HEK293 (cell line): Measurements from ENCODE around the gene HNRNPH2.
A peak's percentile ranks its signal among the peaks of the same experiment; 100 is the strongest.

ENCODE experiments used
- CTCF ChIA-PET: fragments of 350-600 bp; formaldehyde crosslinking; extraction: SDS; loops from one replicate; lab custom pipeline; 2021; ENCODE audit warnings: antibody characterized with exemption; lab: Yijun Ruan, JAX
- POLR2A ChIA-PET: fragments of 300-600 bp; formaldehyde crosslinking; extraction: SDS; loops from one replicate; lab custom pipeline; 2020; ENCODE audit warnings: antibody characterized with exemption, inconsistent platforms; lab: Yijun Ruan, JAX
- H3K27ac ChIP-seq: fragments of 200-500 bp; sonication (Bioruptor generic); 2 replicates; pipeline ENCODE4 v1.5.1; 2014; ENCODE audit warnings: low read depth, low read length, control low read depth, inconsistent platforms; ENCODE audit errors: extremely low read depth
- H3K36me3 ChIP-seq, 2 experiments: fragments of 200-500 bp in 1 of 2; sonication (Bioruptor generic) in 1 of 2; 1 replicate in 1 of 2; 2 replicates in 1 of 2; pipeline ENCODE4 v1.5.1; 2014 to 2017; ENCODE audit warnings: inconsistent platforms in 2 of 2, low read length in 2 of 2; ENCODE audit not compliant: control insufficient read depth in 2 of 2, insufficient read depth in 1 of 2
- H3K4me1 ChIP-seq: fragments of 200-500 bp; sonication (Bioruptor generic); 2 replicates; pipeline ENCODE4 v1.5.1; 2014; ENCODE audit warnings: mild to moderate bottlenecking, low read length, inconsistent platforms; ENCODE audit not compliant: control insufficient read depth, insufficient read depth
- H3K4me3 ChIP-seq: 2 replicates; pipeline ENCODE4 v1.5.1; 2011; ENCODE audit warnings: low read depth, mild to moderate bottlenecking, control low read depth, low read length, moderate library complexity
- H3K9me3 ChIP-seq: fragments of 200-500 bp; sonication (Bioruptor generic); 2 replicates; pipeline ENCODE4 v1.5.1; 2014; ENCODE audit warnings: low read depth, low read length, inconsistent platforms; ENCODE audit not compliant: control insufficient read depth, insufficient read depth
- CTCF ChIP-seq: fragments of 450-650 bp; formaldehyde crosslinking; IDR thresholded peaks from 2 replicates; pipeline ENCODE4 v1.5.1; 2016; ENCODE audit warnings: missing biosample characterization, missing genetic modification characterization
- GLI4 ChIP-seq: fragments of 450-650 bp; formaldehyde crosslinking; IDR thresholded peaks from 2 replicates; pipeline ENCODE4 v1.5.1; 2016; ENCODE audit warnings: missing biosample characterization, missing genetic modification characterization
- KLF1 ChIP-seq: fragments of 450-650 bp; formaldehyde crosslinking; IDR thresholded peaks from 2 replicates; pipeline ENCODE4 v1.5.1; 2016; ENCODE audit warnings: missing biosample characterization, missing genetic modification characterization
- MZF1 ChIP-seq: fragments of 450-650 bp; formaldehyde crosslinking; IDR thresholded peaks from 2 replicates; pipeline ENCODE4 v1.5.1; 2017; ENCODE audit warnings: missing biosample characterization, missing genetic modification characterization, borderline replicate concordance
- PRDM1 ChIP-seq: fragments of 450-650 bp; formaldehyde crosslinking; IDR thresholded peaks from 2 replicates; pipeline ENCODE4; 2016; ENCODE audit warnings: missing biosample characterization, missing genetic modification characterization
- SP2 ChIP-seq: fragments of 450-650 bp; formaldehyde crosslinking; IDR thresholded peaks from 2 replicates; pipeline ENCODE4 v1.5.1; 2016; ENCODE audit warnings: missing biosample characterization, missing genetic modification characterization
- ZBTB48 ChIP-seq: fragments of 450-650 bp; formaldehyde crosslinking; IDR thresholded peaks from 2 replicates; pipeline ENCODE4 v1.5.1; 2016; ENCODE audit warnings: missing biosample characterization, missing genetic modification characterization
- ZIC2 ChIP-seq: fragments of 450-650 bp; formaldehyde crosslinking; IDR thresholded peaks from 2 replicates; pipeline ENCODE4 v1.5.1; 2016; ENCODE audit warnings: missing biosample characterization, missing genetic modification characterization
- ZNF146 ChIP-seq: fragments of 450-650 bp; formaldehyde crosslinking; IDR thresholded peaks from 2 replicates; pipeline ENCODE4 v1.5.1; 2016; ENCODE audit warnings: missing biosample characterization, missing genetic modification characterization
- ZNF174 ChIP-seq: fragments of 450-650 bp; formaldehyde crosslinking; IDR thresholded peaks from 2 replicates; pipeline ENCODE4 v1.5.0; 2017; ENCODE audit warnings: missing biosample characterization, mild to moderate bottlenecking, missing genetic modification characterization
- ZNF184 ChIP-seq: fragments of 450-650 bp; IDR thresholded peaks from 2 replicates; pipeline ENCODE4 v1.5.1; 2018; ENCODE audit warnings: missing biosample characterization, mild to moderate bottlenecking, missing genetic modification characterization
- ZNF335 ChIP-seq: fragments of 450-650 bp; formaldehyde crosslinking; conservative IDR thresholded peaks from 2 replicates; pipeline ENCODE4 v1.5.1; 2016; ENCODE audit warnings: missing biosample characterization, missing genetic modification characterization
- ZNF341 ChIP-seq: fragments of 450-650 bp; formaldehyde crosslinking; IDR thresholded peaks from 2 replicates; pipeline ENCODE4; 2016; ENCODE audit warnings: low read depth, missing biosample characterization, missing genetic modification characterization
- ZNF366 ChIP-seq: fragments of 450-650 bp; formaldehyde crosslinking; conservative IDR thresholded peaks from 2 replicates; pipeline ENCODE4 v1.5.1; 2016; ENCODE audit warnings: missing biosample characterization, missing genetic modification characterization
- ZNF596 ChIP-seq: fragments of 450-650 bp; IDR thresholded peaks from 2 replicates; pipeline ENCODE4 v1.5.0; 2018; ENCODE audit warnings: missing biosample characterization, mild to moderate bottlenecking, missing genetic modification characterization, moderate library complexity
- ZNF623 ChIP-seq: fragments of 450-650 bp; formaldehyde crosslinking; IDR thresholded peaks from 2 replicates; pipeline ENCODE4 v1.5.1; 2016; ENCODE audit warnings: missing biosample characterization, missing genetic modification characterization
- ZNF639 ChIP-seq: fragments of 450-650 bp; formaldehyde crosslinking; IDR thresholded peaks from 2 replicates; pipeline ENCODE4 v1.5.1; 2016; ENCODE audit warnings: missing biosample characterization, missing genetic modification characterization
- TF ChIP-seq, protein P1 (sequence below): fragments of 450-650 bp; formaldehyde crosslinking; IDR thresholded peaks from 2 replicates; pipeline ENCODE4 v1.5.1; 2016; ENCODE audit warnings: missing biosample characterization, missing genetic modification characterization
- TF ChIP-seq, protein P2 (sequence below): fragments of 450-650 bp; formaldehyde crosslinking; IDR thresholded peaks from 2 replicates; pipeline ENCODE4 v1.5.1; 2016; ENCODE audit warnings: missing biosample characterization, missing genetic modification characterization

HNRNPH2 gene

DNA sequence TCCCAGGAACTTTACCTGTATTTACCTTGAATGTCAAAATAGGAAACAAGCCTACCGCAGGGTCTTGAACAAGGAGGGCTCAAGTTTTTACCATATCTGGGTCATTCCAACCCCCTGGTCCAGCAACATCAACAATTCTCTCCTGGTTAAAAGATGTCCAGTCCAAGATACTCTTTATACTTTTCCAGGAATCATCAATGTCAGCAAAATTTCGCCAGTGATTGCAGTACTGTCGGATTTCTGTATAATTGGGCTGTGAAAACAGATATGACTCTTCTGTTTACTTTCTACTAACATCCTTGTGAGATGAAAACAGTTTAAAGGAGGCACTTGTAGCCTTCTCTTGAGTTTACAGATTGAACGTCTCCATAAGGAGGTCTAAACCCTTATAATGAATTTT, 9.3 kb upstream of the HNRNPH2 start:
- CTCF ChIA-PET: interaction anchor here (1.0 kb wide), 1 partner anchor 16 kb away, joined by 3 read pairs; no protein-coding TSS in a partner anchor
- TF ChIP-seq ZNF639 (no peak), MZF1 (no peak), ZNF184 (tag by site-specific recombination) (no peak), ZNF146 (tag by site-specific recombination) (no peak), ZNF335 (tag by site-specific recombination) (no peak)
- peaks cover 68 to 73% of the 10 kb centered on the region in 2 experiments for H3K36me3 ChIP-seq

DNA sequence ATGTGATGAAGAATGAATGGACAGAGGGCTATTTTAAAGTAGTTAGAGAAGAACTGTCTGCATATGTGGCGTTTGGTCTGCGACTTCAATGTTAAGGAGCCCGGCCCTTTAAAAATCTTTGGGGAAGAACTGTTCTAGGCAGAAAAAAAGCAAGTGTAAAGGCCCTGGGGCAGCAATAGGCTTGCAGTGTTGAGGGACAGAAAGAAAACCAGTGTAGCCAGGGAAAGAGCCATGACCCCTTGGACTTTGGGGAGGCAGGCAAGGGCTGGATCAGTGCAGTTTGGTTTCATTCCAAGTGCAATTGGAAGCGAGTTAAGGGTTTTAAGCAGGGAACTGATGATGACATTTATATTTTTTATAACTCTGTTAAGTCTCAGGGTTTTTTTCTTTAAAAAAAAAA, 8.2 kb upstream of the HNRNPH2 start:
- no peak overlapping the region for H3K27ac ChIP-seq
- H3K9me3 ChIP-seq: no peaks in the 10 kb centered on the region
- ChIA-PET CTCF (no interaction called here), POLR2A (interaction anchor here (1.0 to 7.9 kb wide), 2 partner anchors 9 to 72 kb away, joined by 3 to 40 read pairs; partner anchors contain the start of gene RPL36A)
- no peak overlapping the region for H3K4me3 ChIP-seq
- H3K4me1 ChIP-seq: no peaks in the 10 kb centered on the region
- peaks cover 60 to 75% of the 10 kb centered on the region in 2 experiments for H3K36me3 ChIP-seq
- TF ChIP-seq ZIC2 (tag by site-specific recombination): no peak
- peak; percentile 81 for TF ChIP-seq ZNF623 (tag by site-specific recombination)
- TF ChIP-seq GLI4: no peak

More for the DNA sequence above, 9.3 kb upstream of the HNRNPH2 start:
- Histone ChIP-seq H3K9me3 (no peaks in the 10 kb centered on the region), H3K27ac (no peak overlapping the region), H3K4me1 (no peaks in the 10 kb centered on the region), H3K4me3 (no peak overlapping the region)
- POLR2A ChIA-PET: interaction anchor here (7.9 kb wide), 1 partner anchor 8 kb away, joined by 40 read pairs; the partner anchor contains the start of gene RPL36A

DNA sequence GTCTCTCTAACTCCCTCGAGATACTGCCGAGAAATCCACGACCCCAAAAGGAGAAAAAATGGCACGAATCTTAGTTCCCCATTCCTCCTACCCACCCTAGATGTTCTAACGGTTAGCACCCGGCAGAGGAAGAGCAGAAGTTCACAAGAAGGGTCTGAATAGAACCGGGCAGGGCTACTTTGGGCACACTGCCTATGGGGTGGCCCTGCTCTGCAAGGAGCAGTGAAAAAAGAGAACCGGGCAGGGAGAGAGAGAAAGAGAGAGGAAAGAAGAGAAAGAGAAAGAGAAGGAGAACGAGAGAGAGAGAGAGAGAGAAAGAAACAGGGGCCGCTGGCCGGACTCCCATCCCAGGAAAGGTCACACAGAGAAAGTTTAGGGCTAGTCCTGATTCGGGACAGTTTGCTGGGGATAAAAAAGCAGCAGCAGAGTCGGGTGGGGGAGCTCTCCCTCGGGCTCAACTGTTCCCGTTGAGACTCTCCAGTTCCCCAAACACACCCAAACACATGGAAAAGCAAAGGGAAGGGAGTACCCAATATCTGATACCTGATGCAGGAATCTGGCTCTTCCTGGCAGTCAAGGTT, 765 bp upstream of the HNRNPH2 start:
- Histone ChIP-seq H3K27ac (peak overlapping the region; percentile 84), H3K9me3 (no peaks in the 10 kb centered on the region), H3K4me3 (peak overlapping the region; percentile 39), H3K36me3 (peaks cover 19 to 28% of the 10 kb centered on the region in 2 experiments; a peak in 2 of 3 replicates), H3K4me1 (peaks cover 6% of the 10 kb centered on the region)
- TF ChIP-seq ZNF174 (tag by site-specific recombination) (no peak), SP2 (no peak), MZF1 (0 out of 2 replicates have a peak, but pooled peaks have one; percentile 62), PRDM1 (tag by site-specific recombination) (peak; percentile 92), CTCF (tag by site-specific recombination) (peak; percentile 22; the same call in 1 of the 2 replicates), ZNF366 (peak; percentile 68), ZNF341 (tag by site-specific recombination) (0 out of 2 replicates have a peak, but pooled peaks have one; percentile 12), KLF1 (no peak), ZBTB48 (tag by site-specific recombination) (peak; percentile 39; the same call in 1 of the 2 replicates), ZNF596 (tag by site-specific recombination) (peak; percentile 72)
- TF ChIP-seq, protein P1, sequence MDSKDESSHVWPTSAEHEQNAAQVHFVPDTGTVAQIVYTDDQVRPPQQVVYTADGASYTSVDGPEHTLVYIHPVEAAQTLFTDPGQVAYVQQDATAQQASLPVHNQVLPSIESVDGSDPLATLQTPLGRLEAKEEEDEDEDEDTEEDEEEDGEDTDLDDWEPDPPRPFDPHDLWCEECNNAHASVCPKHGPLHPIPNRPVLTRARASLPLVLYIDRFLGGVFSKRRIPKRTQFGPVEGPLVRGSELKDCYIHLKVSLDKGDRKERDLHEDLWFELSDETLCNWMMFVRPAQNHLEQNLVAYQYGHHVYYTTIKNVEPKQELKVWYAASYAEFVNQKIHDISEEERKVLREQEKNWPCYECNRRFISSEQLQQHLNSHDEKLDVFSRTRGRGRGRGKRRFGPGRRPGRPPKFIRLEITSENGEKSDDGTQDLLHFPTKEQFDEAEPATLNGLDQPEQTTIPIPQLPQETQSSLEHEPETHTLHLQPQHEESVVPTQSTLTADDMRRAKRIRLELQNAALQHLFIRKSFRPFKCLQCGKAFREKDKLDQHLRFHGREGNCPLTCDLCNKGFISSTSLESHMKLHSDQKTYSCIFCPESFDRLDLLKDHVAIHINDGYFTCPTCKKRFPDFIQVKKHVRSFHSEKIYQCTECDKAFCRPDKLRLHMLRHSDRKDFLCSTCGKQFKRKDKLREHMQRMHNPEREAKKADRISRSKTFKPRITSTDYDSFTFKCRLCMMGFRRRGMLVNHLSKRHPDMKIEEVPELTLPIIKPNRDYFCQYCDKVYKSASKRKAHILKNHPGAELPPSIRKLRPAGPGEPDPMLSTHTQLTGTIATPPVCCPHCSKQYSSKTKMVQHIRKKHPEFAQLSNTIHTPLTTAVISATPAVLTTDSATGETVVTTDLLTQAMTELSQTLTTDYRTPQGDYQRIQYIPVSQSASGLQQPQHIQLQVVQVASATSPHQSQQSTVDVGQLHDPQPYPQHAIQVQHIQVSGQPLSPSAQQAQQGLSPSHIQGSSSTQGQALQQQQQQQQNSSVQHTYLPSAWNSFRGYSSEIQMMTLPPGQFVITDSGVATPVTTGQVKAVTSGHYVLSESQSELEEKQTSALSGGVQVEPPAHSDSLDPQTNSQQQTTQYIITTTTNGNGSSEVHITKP (tag by site-specific recombination): 0 out of 2 replicates have a peak, but pooled peaks have one; percentile 8
- TF ChIP-seq, protein P2, sequence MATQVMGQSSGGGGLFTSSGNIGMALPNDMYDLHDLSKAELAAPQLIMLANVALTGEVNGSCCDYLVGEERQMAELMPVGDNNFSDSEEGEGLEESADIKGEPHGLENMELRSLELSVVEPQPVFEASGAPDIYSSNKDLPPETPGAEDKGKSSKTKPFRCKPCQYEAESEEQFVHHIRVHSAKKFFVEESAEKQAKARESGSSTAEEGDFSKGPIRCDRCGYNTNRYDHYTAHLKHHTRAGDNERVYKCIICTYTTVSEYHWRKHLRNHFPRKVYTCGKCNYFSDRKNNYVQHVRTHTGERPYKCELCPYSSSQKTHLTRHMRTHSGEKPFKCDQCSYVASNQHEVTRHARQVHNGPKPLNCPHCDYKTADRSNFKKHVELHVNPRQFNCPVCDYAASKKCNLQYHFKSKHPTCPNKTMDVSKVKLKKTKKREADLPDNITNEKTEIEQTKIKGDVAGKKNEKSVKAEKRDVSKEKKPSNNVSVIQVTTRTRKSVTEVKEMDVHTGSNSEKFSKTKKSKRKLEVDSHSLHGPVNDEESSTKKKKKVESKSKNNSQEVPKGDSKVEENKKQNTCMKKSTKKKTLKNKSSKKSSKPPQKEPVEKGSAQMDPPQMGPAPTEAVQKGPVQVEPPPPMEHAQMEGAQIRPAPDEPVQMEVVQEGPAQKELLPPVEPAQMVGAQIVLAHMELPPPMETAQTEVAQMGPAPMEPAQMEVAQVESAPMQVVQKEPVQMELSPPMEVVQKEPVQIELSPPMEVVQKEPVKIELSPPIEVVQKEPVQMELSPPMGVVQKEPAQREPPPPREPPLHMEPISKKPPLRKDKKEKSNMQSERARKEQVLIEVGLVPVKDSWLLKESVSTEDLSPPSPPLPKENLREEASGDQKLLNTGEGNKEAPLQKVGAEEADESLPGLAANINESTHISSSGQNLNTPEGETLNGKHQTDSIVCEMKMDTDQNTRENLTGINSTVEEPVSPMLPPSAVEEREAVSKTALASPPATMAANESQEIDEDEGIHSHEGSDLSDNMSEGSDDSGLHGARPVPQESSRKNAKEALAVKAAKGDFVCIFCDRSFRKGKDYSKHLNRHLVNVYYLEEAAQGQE: 0 out of 2 replicates have a peak, but pooled peaks have one; percentile 33
- ChIA-PET CTCF (interaction anchor here (0.7 kb wide), 1 partner anchor 1871 kb away, joined by 3 read pairs; no protein-coding TSS in a partner anchor), POLR2A (interaction anchor here (0.5 to 1.9 kb wide), 6 partner anchors 10 to 60 kb away, joined by 3 to 22 read pairs (median 4); partner anchors contain the start of gene RPL36A)
